HepG2 (cell line): ENCODE data around the gene THAP9. TPM values are rescaled to one million over a fixed set of nuclear protein-coding genes. Genes with fewer than 3 reads are reported as not detected.

ENCODE experiments used
- DMAP1 ChIP-seq: IDR thresholded peaks from 2 replicates; pipeline ENCODE4 v1.6.1; 2016
- ELK4 ChIP-seq: sonication (generic); formaldehyde crosslinking; IDR thresholded peaks from 2 replicates; pipeline ENCODE4 v1.9.0; 2021; ENCODE audit warnings: missing genetic modification reagents, borderline replicate concordance
- RARA ChIP-seq: IDR thresholded peaks from 2 replicates; pipeline ENCODE4 v1.6.1; 2016; ENCODE audit warnings: missing genetic modification reagents, missing compliant biosample characterization
- RELA ChIP-seq: sonication (generic); formaldehyde crosslinking; IDR thresholded peaks from 2 replicates; pipeline ENCODE4 v1.4.0; 2020; ENCODE audit warnings: missing genetic modification reagents
- SATB2 ChIP-seq: sonication (generic); formaldehyde crosslinking; IDR thresholded peaks from 2 replicates; pipeline ENCODE4 v1.5.0; 2020; ENCODE audit warnings: missing genetic modification reagents
- XBP1 ChIP-seq: sonication (generic); formaldehyde crosslinking; IDR thresholded peaks from 2 replicates; pipeline ENCODE4 v1.5.0; 2020; ENCODE audit warnings: missing genetic modification reagents
- ZNF17 ChIP-seq: sonication (generic); formaldehyde crosslinking; IDR thresholded peaks from 2 replicates; pipeline ENCODE4 v1.5.0; 2020; ENCODE audit warnings: mild to moderate bottlenecking, missing genetic modification reagents
- ZNF841 ChIP-seq: sonication (generic); formaldehyde crosslinking; IDR thresholded peaks from 2 replicates; pipeline ENCODE4 v1.8.1; 2023; ENCODE audit warnings: missing genetic modification reagents, borderline replicate concordance
- polyA plus RNA-seq, 8 experiments: library from polyadenylated mRNA; depleted of rRNA in 3 of 8; stranded (reverse) in 7 of 8; unstranded in 1 of 8; fragments of >200 nt; fragmentation: Illumina TruSeq in 4 of 8; extraction: Trizol in 4 of 8; gene quantifications; 2 replicates each; pipeline versions ENCODE4 v1.2.1 to v1.2.3, GENCODE V29; 2011 to 2016; ENCODE audit warnings: low read depth in 4 of 8, missing spikeins in 1 of 8, mixed read lengths in 1 of 8; ENCODE audit not compliant: insufficient read depth in 1 of 8
- total RNA-seq, 5 experiments: library from RNA; depleted of rRNA; stranded (reverse); fragments of >200 nt; fragmentation: Illumina TruSeq; extraction: Trizol; gene quantifications; 2 replicates each; pipeline ENCODE4 v1.2.3, GENCODE V29; 2016; ENCODE audit warnings: low read depth in 1 of 5
- TF ChIP-seq, protein P1 (sequence below), 2 experiments: sonication (generic) in 1 of 2; formaldehyde crosslinking in 1 of 2; IDR thresholded peaks; 2 replicates each; pipeline versions ENCODE4 v1.5.1 to v1.6.1; 2011 to 2020; ENCODE audit warnings: borderline replicate concordance in 1 of 2, low read depth in 1 of 2, low read length in 1 of 2, mild to moderate bottlenecking in 1 of 2, missing genetic modification reagents in 1 of 2, moderate library complexity in 1 of 2
- TF ChIP-seq, protein P2 (sequence below): sonication (generic); formaldehyde crosslinking; IDR thresholded peaks from 2 replicates; pipeline ENCODE4 v1.8.0; 2022; ENCODE audit warnings: mild to moderate bottlenecking, missing genetic modification reagents, borderline replicate concordance
- TF ChIP-seq, protein P3 (sequence below): sonication (generic); formaldehyde crosslinking; IDR thresholded peaks from 2 replicates; pipeline ENCODE4 v1.4.0; 2020; ENCODE audit warnings: mild to moderate bottlenecking, missing genetic modification reagents
- TF ChIP-seq, protein P4 (sequence below): sonication (generic); formaldehyde crosslinking; IDR thresholded peaks from 2 replicates; pipeline ENCODE4 v1.5.0; 2020; ENCODE audit warnings: mild to moderate bottlenecking, missing genetic modification reagents

The THAP9 gene
- total and polyA plus RNA-seq, 2 of the 13 experiments (the other 11 are each of a cell fraction or from before 2014, with no cell fraction given), result 6.0 to 7.2 TPM

GRCh38 chr4:82889287-82889686 is 11.2 kb upstream of the THAP9 start (continued):
- TF ChIP-seq ZNF17 (CRISPR knock-in tag) (no peak), XBP1 (CRISPR knock-in tag) (no peak), ZNF841 (CRISPR knock-in tag) (no peak), SATB2 (CRISPR knock-in tag) (no peak), ELK4 (CRISPR knock-in tag) (no peak), DMAP1 (CRISPR knock-in tag) (0 out of 2 replicates have a peak, but pooled peaks have one; percentile 40), RARA (CRISPR knock-in tag) (0 out of 2 replicates have a peak, but pooled peaks have one; percentile 37), RELA (CRISPR knock-in tag) (no peak)
- TF ChIP-seq, protein P1, sequence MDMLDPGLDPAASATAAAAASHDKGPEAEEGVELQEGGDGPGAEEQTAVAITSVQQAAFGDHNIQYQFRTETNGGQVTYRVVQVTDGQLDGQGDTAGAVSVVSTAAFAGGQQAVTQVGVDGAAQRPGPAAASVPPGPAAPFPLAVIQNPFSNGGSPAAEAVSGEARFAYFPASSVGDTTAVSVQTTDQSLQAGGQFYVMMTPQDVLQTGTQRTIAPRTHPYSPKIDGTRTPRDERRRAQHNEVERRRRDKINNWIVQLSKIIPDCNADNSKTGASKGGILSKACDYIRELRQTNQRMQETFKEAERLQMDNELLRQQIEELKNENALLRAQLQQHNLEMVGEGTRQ (IDR thresholded peaks at IDR 0.05; ENCODE audit: low read depth, low read length), result no peak
- TF ChIP-seq, protein P1 (CRISPR knock-in tag; IDR thresholded peaks at IDR 0.05; ENCODE audit: borderline replicate concordance), result no peak
- TF ChIP-seq, protein P2, sequence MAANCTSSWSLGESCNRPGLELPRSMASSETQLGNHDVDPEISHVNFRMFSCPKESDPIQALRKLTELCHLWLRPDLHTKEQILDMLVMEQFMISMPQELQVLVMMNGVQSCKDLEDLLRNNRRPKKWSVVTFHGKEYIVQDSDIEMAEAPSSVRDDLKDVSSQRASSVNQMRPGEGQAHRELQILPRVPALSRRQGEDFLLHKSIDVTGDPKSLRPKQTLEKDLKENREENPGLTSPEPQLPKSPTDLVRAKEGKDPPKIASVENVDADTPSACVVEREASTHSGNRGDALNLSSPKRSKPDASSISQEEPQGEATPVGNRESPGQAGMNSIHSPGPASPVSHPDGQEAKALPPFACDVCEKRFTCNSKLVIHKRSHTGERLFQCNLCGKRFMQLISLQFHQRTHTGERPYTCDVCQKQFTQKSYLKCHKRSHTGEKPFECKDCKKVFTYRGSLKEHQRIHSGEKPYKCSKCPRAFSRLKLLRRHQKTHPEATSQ (CRISPR knock-in tag), result no peak
- TF ChIP-seq, protein P3, sequence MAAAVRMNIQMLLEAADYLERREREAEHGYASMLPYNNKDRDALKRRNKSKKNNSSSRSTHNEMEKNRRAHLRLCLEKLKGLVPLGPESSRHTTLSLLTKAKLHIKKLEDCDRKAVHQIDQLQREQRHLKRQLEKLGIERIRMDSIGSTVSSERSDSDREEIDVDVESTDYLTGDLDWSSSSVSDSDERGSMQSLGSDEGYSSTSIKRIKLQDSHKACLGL (CRISPR knock-in tag), result no peak
- TF ChIP-seq, protein P4, sequence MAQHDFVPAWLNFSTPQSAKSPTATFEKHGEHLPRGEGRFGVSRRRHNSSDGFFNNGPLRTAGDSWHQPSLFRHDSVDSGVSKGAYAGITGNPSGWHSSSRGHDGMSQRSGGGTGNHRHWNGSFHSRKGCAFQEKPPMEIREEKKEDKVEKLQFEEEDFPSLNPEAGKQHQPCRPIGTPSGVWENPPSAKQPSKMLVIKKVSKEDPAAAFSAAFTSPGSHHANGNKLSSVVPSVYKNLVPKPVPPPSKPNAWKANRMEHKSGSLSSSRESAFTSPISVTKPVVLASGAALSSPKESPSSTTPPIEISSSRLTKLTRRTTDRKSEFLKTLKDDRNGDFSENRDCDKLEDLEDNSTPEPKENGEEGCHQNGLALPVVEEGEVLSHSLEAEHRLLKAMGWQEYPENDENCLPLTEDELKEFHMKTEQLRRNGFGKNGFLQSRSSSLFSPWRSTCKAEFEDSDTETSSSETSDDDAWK (CRISPR knock-in tag), result no peak
